Liver (tissue), 9 donors: ENCODE data around the gene GPC3. TPM values are rescaled to one million over a fixed set of nuclear protein-coding genes. Genes with fewer than 3 reads are reported as not detected.

Source experiments
- DNase-seq: peaks from one replicate; pipeline ENCODE4 v3.0.0-alpha.2; 2017; ENCODE audit warnings: low spot score
- H3K27ac ChIP-seq, 2 donors: one replicate each; pipeline ENCODE4 v1.7.0; 2013; ENCODE audit warnings: inconsistent platforms in 2 of 2, low read length in 2 of 2, control low read depth in 1 of 2, low read depth in 1 of 2, mild to moderate bottlenecking in 1 of 2
- H3K27me3 ChIP-seq, 4 donors: one replicate each; pipeline versions ENCODE4 v1.6.1 to v1.7.0; 2013; ENCODE audit warnings: low read length in 3 of 4, inconsistent platforms in 1 of 4, mild to moderate bottlenecking in 1 of 4, moderate library complexity in 1 of 4; ENCODE audit not compliant: control insufficient read depth in 4 of 4, insufficient read depth in 4 of 4
- H3K36me3 ChIP-seq, 4 donors: one replicate each; pipeline versions ENCODE4 v1.6.1 to v1.7.0; 2013; ENCODE audit warnings: low read length in 3 of 4, mild to moderate bottlenecking in 3 of 4, low read depth in 1 of 4, moderate library complexity in 1 of 4; ENCODE audit not compliant: control insufficient read depth in 4 of 4, insufficient read depth in 3 of 4
- H3K4me1 ChIP-seq, 4 donors: one replicate each; pipeline versions ENCODE4 v1.6.1 to v1.7.0; 2013; ENCODE audit warnings: low read length in 3 of 4, mild to moderate bottlenecking in 3 of 4, moderate library complexity in 1 of 4; ENCODE audit not compliant: control insufficient read depth in 4 of 4, insufficient read depth in 4 of 4
- H3K4me3 ChIP-seq, 3 donors: one replicate each; pipeline versions ENCODE4 v1.6.1 to v1.7.0; 2013; ENCODE audit warnings: low read length in 3 of 3, control low read depth in 1 of 3, low read depth in 1 of 3, mild to moderate bottlenecking in 1 of 3
- H3K9ac ChIP-seq, 2 donors: one replicate each; pipeline ENCODE4 v1.7.0; 2013; ENCODE audit warnings: low read length in 2 of 2, mild to moderate bottlenecking in 2 of 2, moderate library complexity in 2 of 2, control low read depth in 1 of 2, low read depth in 1 of 2
- H3K9me3 ChIP-seq, 4 donors: one replicate each; pipeline versions ENCODE4 v1.6.1 to v1.7.0; 2013; ENCODE audit warnings: low read length in 3 of 4; ENCODE audit not compliant: control insufficient read depth in 4 of 4
- ATF3 ChIP-seq: IDR thresholded peaks from 2 replicates; pipeline ENCODE4 v1.6.1; 2016; ENCODE audit warnings: antibody characterized with exemption
- EGR1 ChIP-seq, 2 donors: IDR thresholded peaks; 2 replicates each; pipeline ENCODE4 v1.6.1; 2016 to 2018; ENCODE audit warnings: antibody characterized with exemption in 2 of 2, low read depth in 2 of 2
- FOXA1 ChIP-seq: IDR thresholded peaks from 2 replicates; pipeline ENCODE4 v1.6.1; 2016; ENCODE audit warnings: antibody characterized with exemption
- FOXA2 ChIP-seq: IDR thresholded peaks from 2 replicates; pipeline ENCODE4 v1.6.1; 2016; ENCODE audit warnings: antibody characterized with exemption
- GABPA ChIP-seq, 2 donors: IDR thresholded peaks in 1 of 2; conservative IDR thresholded peaks in 1 of 2; 2 replicates each; pipeline ENCODE4 v1.6.1; 2016; ENCODE audit warnings: antibody characterized with exemption in 2 of 2, mild to moderate bottlenecking in 1 of 2, moderate library complexity in 1 of 2
- HNF4A ChIP-seq, 2 donors: conservative IDR thresholded peaks; 2 replicates each; pipeline ENCODE4 v1.6.1; 2016; ENCODE audit warnings: antibody characterized with exemption in 2 of 2, mild to moderate bottlenecking in 2 of 2
- HNF4G ChIP-seq: IDR thresholded peaks from 2 replicates; pipeline ENCODE4 v1.6.1; 2016; ENCODE audit warnings: antibody characterized with exemption
- JUND ChIP-seq, 2 donors: IDR thresholded peaks; 2 replicates each; pipeline ENCODE4 v1.6.1; 2016; ENCODE audit warnings: antibody characterized with exemption in 2 of 2
- MAX ChIP-seq: IDR thresholded peaks from 2 replicates; pipeline ENCODE4 v1.6.1; 2016; ENCODE audit warnings: antibody characterized with exemption
- NR2F2 ChIP-seq: IDR thresholded peaks from 2 replicates; pipeline ENCODE4 v1.6.1; 2016; ENCODE audit warnings: antibody characterized with exemption
- RAD21 ChIP-seq, 2 donors: IDR thresholded peaks; 2 replicates each; pipeline ENCODE4 v1.6.1; 2016; ENCODE audit warnings: antibody characterized with exemption in 2 of 2, mild to moderate bottlenecking in 2 of 2
- REST ChIP-seq: IDR thresholded peaks from 2 replicates; pipeline ENCODE4 v1.6.1; 2016; ENCODE audit warnings: antibody characterized with exemption, mild to moderate bottlenecking
- RXRA ChIP-seq, 2 donors: IDR thresholded peaks; 2 replicates each; pipeline ENCODE4 v1.6.1; 2017 to 2018; ENCODE audit warnings: antibody characterized with exemption in 2 of 2, mild to moderate bottlenecking in 1 of 2
- SP1 ChIP-seq: IDR thresholded peaks from 2 replicates; pipeline ENCODE4 v1.6.1; 2018; ENCODE audit warnings: antibody characterized with exemption, mild to moderate bottlenecking
- TAF1 ChIP-seq: conservative IDR thresholded peaks from 2 replicates; pipeline ENCODE4 v1.6.1; 2016; ENCODE audit warnings: antibody characterized with exemption, mild to moderate bottlenecking
- ZBTB33 ChIP-seq: IDR thresholded peaks from 2 replicates; pipeline ENCODE4 v1.6.1; 2016; ENCODE audit warnings: antibody characterized with exemption
- WGBS: extraction: QIAGEN DNeasy Blood & Tissue Kit; methylation state at CpG from one replicate; pipeline ENCODE4 v1.1.7; 2013; 5-methylcytosine and 5-hydroxymethylcytosine counted together
- polyA plus RNA-seq, 2 donors: library from polyadenylated mRNA; stranded (reverse) in 1 of 2; unstranded in 1 of 2; fragments of 200-250 nt in 1 of 2; fragments of >200 nt in 1 of 2; fragmentation: Nextera tagmentation in 1 of 2; extraction: Ambion mirVana in 1 of 2; gene quantifications; one replicate each; pipeline versions ENCODE4 v1.2.1 to v1.2.3, GENCODE V29; 2013 to 2015
- total RNA-seq, 2 donors: library from RNA; depleted of rRNA; stranded (reverse); fragments of >200 nt; gene quantifications; one replicate each; pipeline ENCODE4 v1.2.3, GENCODE V29; 2014
- donor health status: healthy.
- donor health status: healthy.
- donor health status: healthy.
- donor health status: healthy.
- donor health status: healthy.

GPC3 gene
- total and polyA plus RNA-seq, 4 donors = 0.40 to 1,133 (median 1.5) TPM

GRCh38 chrX:133929836-133930464 lies 55.4 kb downstream of the GPC3 start:
- H3K4me1 ChIP-seq = no peaks in the 10 kb centered on the region
- no peak overlapping the region for H3K27ac ChIP-seq
- no peak for DNase-seq
- no peak overlapping the region for H3K9ac ChIP-seq
- no peaks in the 10 kb centered on the region for H3K36me3 ChIP-seq
- TF ChIP-seq JUND (IDR thresholded peaks at IDR 0.05) (no peak), ZBTB33 (no peak), HNF4A (conservative IDR thresholded peaks at IDR 0.05) (no peak), ATF3 (no peak), EGR1 (IDR thresholded peaks at IDR 0.05; ENCODE audit: low read depth in 2 of 2) (no peak), SP1 (no peak), REST (no peak), RAD21 (IDR thresholded peaks at IDR 0.05) (no peak), HNF4G (no peak), TAF1 (no peak), MAX (no peak)
- H3K4me3 ChIP-seq = no peak overlapping the region
- H3K9me3 ChIP-seq = no peaks in the 10 kb centered on the region
- H3K27me3 ChIP-seq = no peaks in the 10 kb centered on the region
- WGBS = 87% methylated on average over 2 of the region's 2 CpGs

GRCh38 chrX:133928365-133928764 lies 57.0 kb downstream of the GPC3 start:
- DNase-seq = no peak
- Histone ChIP-seq H3K27me3 (peaks cover 0 to 2% (median 0%) of the 10 kb centered on the region in 4 donors), H3K4me1 (no peaks in the 10 kb centered on the region), H3K4me3 (no peak overlapping the region), H3K27ac (no peak overlapping the region), H3K36me3 (no peaks in the 10 kb centered on the region), H3K9ac (no peak overlapping the region), H3K9me3 (no peaks in the 10 kb centered on the region)
- no peak for TF ChIP-seq HNF4A (conservative IDR thresholded peaks at IDR 0.05)
- TF ChIP-seq TAF1 = no peak
- no peak for TF ChIP-seq JUND (IDR thresholded peaks at IDR 0.05)
- TF ChIP-seq REST = no peak
- no peak for TF ChIP-seq FOXA1
- no peak for TF ChIP-seq HNF4G
- TF ChIP-seq RXRA (IDR thresholded peaks at IDR 0.05) = no peak
- TF ChIP-seq FOXA2 = no peak
- TF ChIP-seq SP1 = no peak
- TF ChIP-seq ATF3 = no peak
- TF ChIP-seq NR2F2 = no peak
- TF ChIP-seq GABPA (IDR thresholded peaks at IDR 0.05 in 1 of 2, conservative IDR thresholded peaks at IDR 0.05 in 1 of 2) = no peak
- no peak for TF ChIP-seq EGR1 (IDR thresholded peaks at IDR 0.05; ENCODE audit: low read depth in 2 of 2)
- TF ChIP-seq RAD21 (IDR thresholded peaks at IDR 0.05) = no peak
- WGBS = 92% methylated on average over 1 of the region's 1 CpG
